ENCODE measurements around the gene TPRG1.

TPRG1 gene

DNA sequence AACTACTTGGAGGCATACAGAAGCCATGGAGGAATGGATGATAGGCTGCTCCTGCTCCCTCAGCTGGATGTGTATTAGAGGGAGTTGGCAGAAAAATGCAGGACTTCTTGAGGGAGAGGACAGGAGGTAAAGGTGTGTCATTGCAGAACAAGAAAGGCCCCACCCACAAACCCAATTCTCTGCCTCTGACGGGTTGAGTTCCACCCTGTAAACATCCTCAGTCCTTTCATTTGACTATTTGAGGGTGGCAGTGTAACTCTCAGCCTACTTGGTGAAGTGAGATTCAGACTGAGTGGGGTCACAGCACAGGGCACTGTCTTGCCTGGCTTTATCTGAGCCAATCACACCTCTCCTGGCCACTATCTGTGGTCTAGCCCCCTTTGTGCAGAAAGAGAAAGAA lies at the start of gene TPRG1:
TSS of gene TPRG1 (plus strand) at position 265 of the 400 bp plus-strand sequence. CDS start 35,414 bp downstream, outside the sequence.
- DNase-seq (ENCODE audit: extremely low read depth in 1 of 2, low read depth in 1 of 2): no peak

GRCh38 chr3:189122110-189122509 lies 49.7 kb upstream of the TPRG1 start:
- no peak for DNase-seq (ENCODE audit: extremely low read depth in 1 of 2, low read depth in 1 of 2)

- DNase-seq (ENCODE audit: extremely low read depth in 1 of 2, low read depth in 1 of 2): no peak
Observed at GRCh38 chr3:189122526-189123205, 49.1 kb upstream of the TPRG1 start.

GRCh38 chr3:189123595-189124387 lies 48.0 kb upstream of the TPRG1 start:
- no peak for DNase-seq (ENCODE audit: extremely low read depth in 1 of 2, low read depth in 1 of 2)

GRCh38 chr3:189132231-189132671 lies 39.5 kb upstream of the TPRG1 start:
- peak; percentile 54 to 62 for DNase-seq (ENCODE audit: extremely low read depth in 1 of 2, low read depth in 1 of 2)

- DNase-seq (ENCODE audit: extremely low read depth in 1 of 2, low read depth in 1 of 2): no peak
Observed at GRCh38 chr3:189132839-189133238, 38.9 kb upstream of the TPRG1 start.

GRCh38 chr3:189133768-189134167 lies 38.0 kb upstream of the TPRG1 start:
- DNase-seq (ENCODE audit: extremely low read depth in 1 of 2, low read depth in 1 of 2): no peak

DNA sequence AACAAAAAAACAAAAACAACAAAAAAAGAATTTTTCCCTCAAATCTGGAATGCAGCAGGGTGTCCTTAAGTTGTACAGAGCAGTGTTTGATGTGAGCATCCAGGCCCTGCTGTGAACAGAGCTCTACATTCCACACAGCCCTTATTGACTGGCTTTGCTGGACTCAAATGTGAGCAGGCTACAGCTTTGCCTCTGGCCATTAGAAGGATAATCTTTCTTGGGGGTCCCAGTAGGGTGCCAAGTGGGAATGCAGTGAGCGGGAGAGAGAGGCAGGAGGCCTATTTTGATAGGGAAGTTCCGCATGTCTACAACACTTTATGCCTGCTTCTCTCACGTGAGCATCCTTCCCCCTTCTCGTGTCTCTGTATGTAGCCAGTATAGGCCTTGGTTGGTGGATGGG lies 34.4 kb upstream of the TPRG1 start:
- DNase-seq (ENCODE audit: extremely low read depth in 1 of 2, low read depth in 1 of 2): no peak

GRCh38 chr3:189138901-189139610 lies 32.7 kb upstream of the TPRG1 start:
- DNase-seq (ENCODE audit: extremely low read depth in 1 of 2, low read depth in 1 of 2): no peak

DNA sequence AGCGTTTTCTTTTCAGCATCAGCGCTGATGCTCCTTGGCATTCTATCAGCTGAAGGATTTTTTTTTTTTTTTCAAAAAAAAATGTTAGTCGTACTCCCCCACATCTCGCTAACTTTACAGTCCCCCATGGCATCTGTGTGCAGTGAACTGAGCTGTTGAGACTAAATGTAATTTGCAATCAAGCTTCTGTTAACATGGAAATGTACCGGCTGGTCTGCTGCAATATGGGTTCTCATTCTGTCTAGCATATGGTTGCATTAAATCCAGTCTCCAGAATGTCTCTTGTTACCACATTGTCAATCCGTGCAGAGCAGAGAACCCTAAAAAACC lies 32.2 kb upstream of the TPRG1 start:
- no peak for DNase-seq (ENCODE audit: extremely low read depth in 1 of 2, low read depth in 1 of 2)

- DNase-seq (ENCODE audit: extremely low read depth in 1 of 2, low read depth in 1 of 2): no peak
Observed at GRCh38 chr3:189142527-189142926, 29.2 kb upstream of the TPRG1 start.

GRCh38 chr3:189143321-189143720 lies 28.4 kb upstream of the TPRG1 start:
- DNase-seq (ENCODE audit: extremely low read depth in 1 of 2, low read depth in 1 of 2): no peak

GRCh38 chr3:189143771-189144170 lies 28.0 kb upstream of the TPRG1 start:
- DNase-seq (ENCODE audit: extremely low read depth in 1 of 2, low read depth in 1 of 2): no peak

- no peak for DNase-seq (ENCODE audit: extremely low read depth in 1 of 2, low read depth in 1 of 2)
Observed at GRCh38 chr3:189144645-189145044, 27.1 kb upstream of the TPRG1 start.

GRCh38 chr3:189146848-189147247 lies 24.9 kb upstream of the TPRG1 start:
- DNase-seq (ENCODE audit: extremely low read depth in 1 of 2, low read depth in 1 of 2): no peak

GRCh38 chr3:189148081-189148507 lies 23.7 kb upstream of the TPRG1 start:
- DNase-seq (ENCODE audit: extremely low read depth in 1 of 2, low read depth in 1 of 2): peak; percentile 40 to 47

DNA sequence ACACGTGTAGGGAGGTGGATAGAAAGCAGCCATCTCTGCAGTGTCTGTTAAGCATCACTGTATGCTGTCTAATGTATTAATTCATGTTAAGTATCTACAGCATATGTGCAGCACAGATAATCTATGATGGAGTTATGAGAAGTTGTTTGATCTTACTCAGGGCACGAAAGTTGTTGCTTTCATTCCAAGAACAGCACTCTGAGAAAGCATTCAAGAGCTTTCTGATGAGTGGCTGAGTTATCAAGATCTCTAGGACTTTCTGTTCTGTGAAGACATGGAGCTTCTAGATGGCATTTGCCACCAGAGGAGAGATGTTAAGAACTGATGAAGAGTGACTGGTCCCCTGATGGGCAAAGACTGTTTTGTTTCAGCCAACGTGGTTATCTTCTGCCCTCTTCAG lies 22.6 kb upstream of the TPRG1 start:
- no peak for DNase-seq (ENCODE audit: extremely low read depth in 1 of 2, low read depth in 1 of 2)

DNA sequence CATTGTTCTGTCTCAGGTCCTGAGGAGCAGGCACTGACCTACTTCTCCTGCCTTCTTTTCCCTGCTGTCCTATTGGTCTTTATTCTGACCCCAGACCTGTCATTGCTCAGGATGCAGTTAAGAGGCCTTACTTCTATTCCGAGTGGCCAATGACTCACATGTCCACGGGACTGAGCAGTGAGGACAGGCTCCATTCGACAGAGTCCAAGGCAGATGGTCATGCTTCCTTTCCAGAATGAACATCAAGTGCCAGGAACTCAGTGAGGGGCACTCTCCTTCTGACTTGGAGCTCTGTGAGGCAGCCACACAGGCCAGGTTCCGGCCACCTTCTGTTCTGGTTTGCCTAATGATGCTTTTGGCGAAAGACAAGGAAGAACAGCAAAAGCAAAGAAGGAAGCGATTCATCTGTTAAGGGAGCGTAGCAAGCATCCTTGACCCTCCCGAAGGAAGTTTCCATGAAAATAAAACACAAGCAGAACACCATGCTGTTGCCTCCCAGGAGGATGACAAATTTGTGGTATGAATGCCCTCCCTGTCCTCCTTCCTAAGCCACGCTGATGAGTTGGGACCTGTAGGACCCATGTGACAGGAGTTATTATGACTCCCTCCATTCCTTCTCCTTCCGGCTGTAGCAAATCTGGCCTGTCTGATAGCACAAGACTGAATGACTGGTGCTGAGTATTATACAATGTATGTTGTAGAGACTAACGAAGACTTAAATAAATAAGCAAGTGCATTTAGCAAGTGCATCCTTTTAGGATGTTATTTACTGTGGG lies 14.4 kb upstream of the TPRG1 start:
- no peak for DNase-seq (ENCODE audit: extremely low read depth in 1 of 2, low read depth in 1 of 2)

DNA sequence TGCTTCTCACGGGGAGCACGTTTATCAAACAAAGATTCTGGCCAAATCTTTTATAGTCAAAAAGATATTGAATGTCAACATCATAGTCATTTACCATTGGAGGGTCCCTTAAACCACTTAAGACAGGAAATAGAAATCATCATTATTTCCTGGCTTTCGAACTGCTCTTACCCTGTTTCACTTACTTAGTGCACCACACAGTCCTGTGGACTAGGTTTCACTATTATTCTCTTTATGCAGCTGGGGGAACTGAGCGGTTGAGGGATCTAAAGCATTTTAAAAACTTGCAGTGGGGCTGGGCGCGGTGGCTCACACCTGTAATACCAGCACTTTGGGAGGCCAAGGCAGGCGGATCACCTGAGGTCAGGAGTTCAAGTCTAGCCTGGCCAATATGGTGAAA lies 13.7 kb upstream of the TPRG1 start:
- no peak for DNase-seq (ENCODE audit: extremely low read depth in 1 of 2, low read depth in 1 of 2)

DNA sequence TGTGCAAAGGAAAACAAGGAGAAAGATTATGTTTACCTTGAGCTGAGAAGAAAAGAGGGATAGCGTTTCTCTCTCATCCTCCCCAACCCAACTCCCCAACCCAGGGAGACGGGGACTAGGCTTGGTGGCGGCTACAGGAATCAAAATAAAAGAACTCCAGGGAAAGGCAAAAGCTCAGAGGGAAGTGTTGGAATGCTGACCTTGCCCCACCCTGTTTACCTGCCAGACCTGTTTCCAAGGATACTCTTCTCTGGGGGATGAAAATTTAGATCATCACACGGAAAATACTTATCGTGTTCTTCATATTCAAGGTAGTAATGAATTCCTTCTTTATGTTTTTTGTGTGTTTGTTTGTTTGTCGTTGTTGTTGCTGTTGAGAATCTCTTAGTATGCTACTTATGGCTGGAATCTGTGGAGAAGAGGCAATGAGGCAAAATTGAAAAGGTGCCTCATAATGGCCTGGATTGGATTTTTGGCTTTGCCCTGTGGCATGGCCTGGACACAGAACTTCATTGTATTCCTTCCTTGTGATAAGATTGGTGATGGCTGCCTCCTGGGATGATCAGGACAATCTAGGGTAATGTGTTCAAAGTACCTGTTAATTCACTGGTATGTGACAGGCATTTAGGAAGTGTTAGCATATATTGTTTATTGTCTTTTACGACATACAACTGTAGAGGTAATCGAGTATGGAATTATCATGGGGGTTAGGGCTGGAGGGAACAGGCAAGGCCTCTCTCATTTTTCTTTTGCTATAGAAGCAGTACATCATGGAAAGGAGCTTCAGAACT lies 11.1 kb upstream of the TPRG1 start:
- no peak for DNase-seq (ENCODE audit: extremely low read depth in 1 of 2, low read depth in 1 of 2)
